ENCODE measurements around the gene ARMC7.
"Not testable (repeated sequence)": the region's sequence is repeated elsewhere in the genome, so short reads cannot be mapped to it uniquely, and the experiment has no call there.

ARMC7 gene

DNA sequence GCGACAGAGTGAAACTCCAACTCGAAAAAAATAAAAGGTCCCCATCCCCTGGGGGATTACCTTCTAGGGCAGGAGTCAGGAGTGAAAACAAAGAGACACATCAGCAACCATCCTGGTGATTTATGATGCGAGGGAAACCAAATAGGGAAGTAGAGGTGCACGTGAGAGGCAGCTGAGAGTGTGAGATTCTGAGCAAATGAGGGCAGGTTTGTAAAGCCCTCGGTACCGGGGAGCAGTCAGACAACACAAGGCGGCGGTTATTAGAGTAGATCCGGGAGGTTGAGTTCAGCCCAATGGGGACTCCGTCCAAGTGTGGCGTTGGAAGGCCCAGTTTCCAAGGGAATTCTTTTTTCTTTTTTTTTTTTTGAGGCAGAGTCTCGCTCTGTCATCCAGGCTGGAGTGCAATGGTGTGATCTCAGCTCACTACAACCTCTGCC is 7.4 kb upstream of the ARMC7 start:
- no peak for DNase-seq (ENCODE audit: low read depth in 3 of 3)

DNA sequence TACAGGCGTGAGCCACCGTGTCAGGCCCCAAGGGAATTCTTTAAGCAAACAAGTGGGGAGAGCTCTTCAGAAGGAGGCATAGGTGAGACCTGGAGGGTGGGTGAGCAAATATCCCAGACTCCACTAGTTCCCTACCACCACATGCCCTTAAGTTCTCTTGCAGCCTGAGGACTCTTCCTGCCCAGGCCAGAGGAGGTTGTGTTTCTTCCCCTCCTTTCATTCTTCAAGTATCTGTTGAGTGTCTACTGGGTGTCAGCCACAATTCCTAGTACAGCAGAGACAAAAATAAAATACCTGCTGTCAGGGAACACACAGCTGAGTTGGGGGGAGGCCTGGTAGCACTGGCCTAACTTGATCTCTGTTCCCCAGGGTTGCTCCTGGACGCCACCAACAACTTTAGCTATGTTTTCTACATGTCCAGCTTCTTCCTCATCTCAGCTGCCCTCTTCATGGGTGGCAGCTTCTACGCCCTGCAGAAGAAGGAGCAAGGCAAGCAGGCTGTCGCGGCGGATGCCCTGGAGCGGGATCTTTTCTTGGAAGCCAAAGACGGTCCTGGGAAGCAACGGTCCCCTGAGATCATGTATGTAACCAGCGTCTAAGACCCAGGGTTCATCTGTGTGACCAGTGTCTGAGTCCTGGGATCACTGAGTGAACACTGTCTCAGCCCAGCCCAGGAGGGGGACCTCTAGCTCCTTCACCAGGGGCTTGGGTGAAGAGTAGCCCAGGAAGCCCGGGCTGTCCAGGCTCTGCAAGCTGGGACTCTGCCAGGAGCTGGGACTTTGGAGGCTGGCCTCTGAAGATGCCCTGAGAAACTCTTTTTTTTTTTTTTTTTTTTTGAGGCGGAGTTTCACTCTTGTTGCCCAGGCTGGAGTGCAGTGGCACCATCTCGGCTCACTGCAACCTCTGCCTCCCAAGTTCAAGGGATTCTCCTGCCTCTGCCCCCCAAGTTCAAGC is 5.9 kb upstream of the ARMC7 start:
- DNase-seq (ENCODE audit: low read depth in 3 of 3) = no peak

DNA sequence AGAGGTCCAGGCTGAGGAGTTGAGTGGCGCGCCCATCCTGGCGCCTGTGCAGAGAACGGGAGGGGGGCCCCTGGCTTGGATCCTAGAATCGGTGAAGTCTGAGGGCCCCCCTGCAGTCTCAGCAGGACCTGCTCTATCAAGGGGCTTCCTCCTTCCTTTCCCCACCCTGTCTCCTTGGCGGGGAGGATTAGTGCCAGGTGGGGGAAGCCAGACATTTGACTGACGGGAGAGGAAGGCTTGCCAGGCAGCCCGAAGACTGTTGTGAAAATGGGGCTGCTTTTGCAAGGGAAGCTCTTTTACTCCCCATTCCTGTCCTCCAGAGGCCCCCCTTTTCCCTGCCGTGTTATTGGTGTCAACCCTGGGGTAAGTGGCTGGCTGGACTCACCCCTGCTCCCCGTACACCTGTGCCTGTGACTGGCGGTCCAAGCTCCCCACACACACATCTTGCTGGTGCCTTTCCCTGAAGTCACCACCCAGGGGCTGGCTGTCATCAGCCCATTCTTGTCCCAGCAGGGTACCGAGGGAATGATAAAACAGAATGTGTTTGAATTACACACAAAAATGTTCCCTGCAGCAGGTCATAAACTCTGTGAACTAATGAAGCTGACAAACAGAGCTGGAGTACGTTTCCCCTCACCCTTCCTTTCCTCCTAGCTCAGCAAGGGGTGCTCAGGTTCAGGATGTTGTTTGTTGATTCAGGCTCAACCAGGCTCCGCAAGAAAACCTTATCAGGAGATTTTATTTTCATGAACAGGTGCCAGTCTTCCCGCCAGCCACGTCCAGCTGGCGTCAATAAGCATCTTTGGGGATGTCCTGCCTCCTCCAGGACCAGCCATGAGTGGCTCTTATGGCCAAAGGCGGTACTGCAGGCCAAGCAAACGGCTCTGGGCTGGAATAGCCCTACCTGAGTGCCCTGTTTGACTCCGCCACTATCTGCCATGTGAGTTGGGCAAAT is 4.4 kb upstream of the ARMC7 start:
- peak in 1 of 3 experiments; percentile 22 for DNase-seq (ENCODE audit: low read depth in 3 of 3)

DNA sequence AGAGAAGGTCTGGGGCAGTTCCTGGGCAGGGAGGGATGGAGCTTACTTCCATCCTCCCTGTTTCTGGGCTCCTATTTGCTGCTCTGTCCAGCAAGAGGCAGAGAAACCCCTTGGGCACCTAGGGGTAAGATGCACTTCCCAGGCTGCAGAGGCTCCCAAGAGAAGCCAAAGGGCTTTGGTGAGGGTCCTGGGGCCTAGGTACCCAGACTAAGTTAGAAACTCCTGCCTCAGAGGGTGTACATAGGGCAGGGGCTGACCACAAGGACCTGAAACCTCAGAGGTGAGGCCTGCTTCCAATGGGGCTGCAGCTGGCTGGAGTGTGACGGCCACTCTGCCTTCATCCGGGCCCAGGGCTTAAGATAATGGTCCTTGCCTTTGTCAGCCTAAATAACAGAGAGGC is 1.6 kb upstream of the ARMC7 start:
- DNase-seq (ENCODE audit: low read depth in 3 of 3) = no peak

DNA sequence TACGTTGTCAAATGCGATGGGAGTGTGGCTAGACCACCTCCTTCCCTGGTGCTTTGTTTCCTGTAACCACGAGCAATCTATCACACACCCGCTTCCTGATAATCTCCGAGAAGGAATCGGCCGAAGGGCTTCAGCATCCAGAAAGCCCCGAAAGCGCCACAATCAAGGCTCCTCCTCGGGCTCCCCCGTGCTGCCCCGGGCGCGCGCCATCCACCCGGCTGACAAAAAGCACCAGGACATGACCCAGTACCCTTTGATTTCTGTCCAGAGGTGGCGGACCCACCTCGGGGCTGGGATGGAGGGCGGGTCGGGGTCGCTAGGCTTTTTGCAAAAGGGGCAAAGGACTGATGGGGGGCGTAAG is 743 bp upstream of the ARMC7 start:
- no peak for DNase-seq (ENCODE audit: low read depth in 3 of 3)

DNA sequence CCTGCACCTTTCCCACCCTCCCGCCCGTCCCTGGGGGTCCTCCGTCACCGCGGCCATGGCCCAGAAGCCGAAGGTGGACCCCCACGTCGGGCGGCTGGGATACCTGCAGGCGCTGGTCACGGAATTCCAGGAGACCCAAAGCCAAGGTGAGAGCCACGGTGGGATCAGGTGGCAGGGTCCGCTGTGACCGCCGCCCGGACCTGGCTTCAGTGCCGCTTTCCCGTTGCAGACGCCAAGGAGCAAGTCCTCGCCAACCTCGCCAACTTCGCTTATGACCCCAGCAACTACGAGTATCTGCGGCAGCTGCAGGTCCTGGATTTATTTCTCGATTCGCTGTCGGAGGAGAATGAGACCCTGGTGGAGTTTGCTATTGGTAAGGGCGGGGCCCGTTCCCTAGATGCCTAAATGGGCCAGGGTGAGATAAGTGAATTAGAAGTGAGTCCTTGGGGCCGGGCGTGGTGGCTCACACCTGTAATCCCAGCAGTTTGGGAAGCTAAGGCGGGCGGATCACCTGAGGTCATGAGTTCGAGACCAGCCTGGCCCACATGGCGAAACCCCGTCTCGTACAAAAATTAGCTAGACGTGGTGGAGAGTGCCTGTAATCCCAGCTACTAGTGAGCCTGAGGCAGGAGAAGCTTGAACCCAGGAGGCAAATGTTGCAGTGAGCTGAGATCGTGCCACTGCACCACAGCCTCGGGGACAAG is 617 bp downstream of the ARMC7 start:
- DNase-seq (ENCODE audit: low read depth in 3 of 3) = peak in 1 of 3 experiments; percentile 18

DNA sequence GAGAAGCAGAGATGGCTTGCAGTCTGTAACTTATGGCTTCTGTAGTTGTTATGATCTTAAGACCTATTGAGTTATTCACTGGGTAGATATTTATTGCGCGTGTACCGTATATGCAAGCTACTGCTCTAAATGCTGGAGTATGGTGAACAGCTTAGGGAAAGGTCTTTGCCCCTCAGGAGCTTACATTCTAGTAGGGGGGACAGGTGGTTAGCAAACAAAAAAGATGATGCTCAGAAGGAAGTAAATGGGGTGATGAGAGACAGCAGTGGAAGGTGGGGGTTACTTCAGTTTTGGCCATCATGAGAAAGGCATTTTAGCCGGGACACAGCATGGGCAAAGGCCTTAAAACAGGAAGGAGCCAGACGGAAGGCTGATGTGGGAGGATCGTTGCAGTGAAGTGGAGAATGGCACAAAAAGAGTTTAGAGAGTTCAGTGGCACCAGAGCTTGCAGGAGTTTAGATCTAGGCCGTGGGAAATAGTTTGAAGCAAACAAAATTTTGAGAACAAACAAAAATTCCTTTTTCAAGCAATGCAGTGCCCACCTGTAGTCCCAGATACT is 2.1 kb downstream of the ARMC7 start:
- no peak for DNase-seq (ENCODE audit: low read depth in 3 of 3)

DNA sequence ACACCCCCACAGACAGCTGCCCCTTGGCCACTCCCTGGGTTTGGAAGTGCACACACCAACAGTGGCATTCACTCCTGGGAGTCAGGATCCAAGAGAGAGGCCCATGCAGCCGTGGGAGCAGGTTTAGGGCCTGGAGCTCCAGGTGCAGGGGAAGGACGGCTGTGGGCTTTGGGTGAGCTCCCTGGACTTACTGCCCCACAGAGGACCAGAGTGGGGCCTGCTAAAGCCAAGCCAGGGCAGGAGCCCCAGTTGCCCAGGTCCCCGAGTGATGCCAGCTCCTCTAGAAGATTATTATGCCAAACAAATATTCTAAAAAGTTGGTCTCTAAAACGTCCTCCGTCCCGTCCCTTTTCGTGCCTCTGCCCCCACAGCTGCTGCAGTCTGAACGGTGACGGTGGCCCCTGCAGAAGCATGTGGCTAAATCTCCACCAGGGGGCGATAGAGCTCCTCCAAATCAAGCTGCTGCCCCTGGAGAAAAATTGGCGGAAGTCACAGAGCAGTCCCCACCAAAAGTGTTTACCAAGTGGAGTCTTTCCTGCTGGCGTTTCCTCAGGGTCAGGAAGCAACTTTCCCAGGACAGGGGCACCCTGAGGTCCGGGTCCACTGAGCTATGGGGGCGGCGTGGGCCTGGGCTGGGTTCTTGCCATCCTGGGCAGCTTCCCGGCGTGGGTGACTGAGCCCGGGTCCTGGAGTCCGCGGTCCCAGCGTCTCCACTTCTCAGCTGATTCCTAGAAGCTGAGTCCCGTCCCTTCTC is 4.2 kb downstream of the ARMC7 start:
- DNase-seq (ENCODE audit: low read depth in 3 of 3) = peak; percentile 82 to 88 (median 87)

DNA sequence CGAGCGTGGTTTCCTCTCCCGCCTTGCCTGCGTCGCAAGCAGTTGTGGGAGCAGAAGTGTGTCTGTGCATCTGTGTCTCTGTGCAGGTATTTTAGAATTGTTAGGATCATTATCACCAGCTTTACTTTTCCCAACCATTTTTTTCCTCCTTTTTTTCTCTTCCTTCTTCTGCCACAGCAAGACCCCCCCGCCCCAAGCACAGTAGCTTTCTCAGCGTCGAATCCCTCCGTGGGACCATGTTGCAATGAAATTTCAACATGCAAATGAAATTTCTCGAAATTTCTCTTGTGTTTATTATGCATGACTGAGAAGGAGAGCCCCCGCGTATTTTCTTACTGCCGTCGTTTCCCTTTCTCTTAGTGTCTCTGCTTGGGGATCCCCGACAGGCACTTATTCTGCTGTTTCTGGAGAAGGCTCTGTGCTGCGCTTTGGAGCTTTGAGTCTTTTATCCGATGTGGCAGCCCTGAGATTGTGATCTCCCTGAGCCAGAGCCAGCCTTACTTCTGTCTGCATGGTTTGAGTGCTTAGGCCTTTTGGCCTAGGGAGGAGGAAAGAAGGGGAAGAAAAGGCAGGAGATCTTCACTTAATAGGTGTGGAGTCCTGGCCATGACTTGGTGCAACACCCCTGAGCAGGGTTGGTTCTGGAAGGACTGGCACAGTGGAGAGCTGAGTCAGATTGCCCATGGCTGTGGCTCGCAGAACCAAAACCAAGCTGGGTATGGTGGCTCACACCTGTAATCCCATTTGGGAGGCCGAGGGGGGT is 5.0 kb downstream of the ARMC7 start:
- peak in 1 of 3 experiments; percentile 18 for DNase-seq (ENCODE audit: low read depth in 3 of 3)

DNA sequence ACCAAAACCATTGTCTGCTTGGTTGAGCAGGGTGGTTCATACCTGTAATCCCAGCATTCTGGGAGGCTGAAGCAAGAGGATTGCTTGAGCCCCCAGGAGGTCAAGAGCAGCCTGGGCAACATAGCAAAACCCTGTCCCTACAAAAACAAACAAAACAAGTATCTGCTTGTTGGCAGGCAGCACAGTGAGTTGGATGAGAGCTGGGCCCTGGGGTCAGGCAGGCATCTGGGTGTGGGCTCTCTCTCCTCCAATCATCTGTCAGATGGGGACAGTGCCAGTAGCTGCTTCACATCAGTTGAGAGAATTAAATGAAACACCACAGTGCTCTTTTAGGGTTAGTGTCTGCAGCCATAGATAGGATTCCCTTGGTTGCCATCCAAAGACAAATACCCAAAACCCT is 5.8 kb downstream of the ARMC7 start:
- DNase-seq (ENCODE audit: low read depth in 3 of 3) = no peak

DNA sequence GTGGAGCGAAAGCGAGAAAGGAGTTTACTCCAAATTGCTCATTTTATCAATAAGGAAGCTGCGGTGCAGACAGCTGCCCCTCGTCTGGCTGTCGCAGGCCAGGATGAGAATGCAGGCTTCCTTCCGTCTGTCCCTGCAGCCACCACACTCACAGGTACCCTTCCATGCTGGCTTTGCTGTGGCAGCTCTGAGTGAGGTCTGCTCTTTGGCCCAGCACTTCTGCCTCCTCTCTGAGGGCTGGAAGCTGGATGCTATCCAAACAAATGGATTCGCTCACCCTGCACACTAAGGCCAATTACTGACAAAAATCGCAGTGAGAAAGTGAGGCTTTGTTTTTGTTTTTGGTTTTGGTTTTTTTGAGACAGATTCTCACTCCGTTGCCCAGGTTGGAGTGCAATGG is 7.0 kb downstream of the ARMC7 start:
- no peak for DNase-seq (ENCODE audit: low read depth in 3 of 3)

DNA sequence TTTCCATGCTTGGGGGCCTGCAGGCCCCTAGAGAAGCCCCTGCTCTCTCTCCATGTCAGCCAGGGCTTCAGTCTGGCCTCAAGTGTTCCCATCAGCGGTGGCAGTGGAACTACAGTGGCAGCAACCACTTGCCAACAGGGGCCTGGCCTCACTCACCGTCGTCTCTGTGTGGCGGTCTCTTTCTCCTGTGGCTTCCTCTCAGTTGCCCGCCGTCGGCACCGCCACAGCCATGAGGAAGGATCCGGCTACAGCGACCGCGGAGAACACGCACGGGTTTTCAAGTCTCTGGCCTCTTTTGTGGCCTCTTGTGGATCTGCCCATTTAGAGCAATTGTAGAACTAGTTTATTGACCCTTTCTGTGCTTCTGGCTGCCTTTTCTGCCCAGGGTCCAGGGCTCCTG is 8.5 kb downstream of the ARMC7 start:
- DNase-seq (ENCODE audit: low read depth in 3 of 3) = no peak

DNA sequence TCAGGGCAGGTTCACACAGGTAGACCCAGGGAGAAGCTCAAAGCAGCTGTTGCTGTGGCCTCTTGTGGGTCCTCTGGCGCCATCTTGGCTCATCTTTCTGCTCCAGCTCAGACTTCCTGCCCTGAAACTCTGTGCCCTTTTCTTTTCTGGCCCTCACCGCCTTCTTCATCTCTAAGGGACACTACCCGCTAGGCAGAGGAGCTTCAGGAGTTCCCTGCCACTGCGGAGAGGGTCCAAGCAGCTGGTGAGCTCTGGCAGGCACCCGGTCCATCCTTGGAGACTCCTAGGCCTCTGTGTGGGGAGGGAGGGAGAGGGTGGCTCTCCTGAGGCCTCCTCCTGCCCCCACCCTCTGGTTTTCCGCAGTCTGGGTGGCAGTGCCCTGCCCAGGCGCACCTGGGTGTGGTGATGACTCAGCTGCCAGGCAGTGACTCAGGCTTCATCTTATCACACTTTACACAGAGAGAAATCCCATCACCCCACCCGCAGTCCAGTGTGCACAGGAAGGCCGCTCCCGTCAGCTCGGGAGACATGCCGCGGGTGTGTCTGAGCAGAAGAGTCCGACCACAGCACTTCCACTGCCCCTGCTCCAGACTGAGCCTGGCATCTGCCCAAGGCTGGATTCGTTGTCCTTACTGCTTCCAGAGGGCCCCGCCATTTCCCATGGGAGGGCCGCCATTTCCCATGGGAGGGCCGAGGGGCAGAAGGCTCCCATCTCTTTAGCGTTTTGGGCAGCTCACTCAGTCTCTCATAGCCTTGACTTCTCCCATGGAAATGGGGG is 14.5 kb downstream of the ARMC7 start:
- DNase-seq (ENCODE audit: low read depth in 3 of 3) = peak; percentile 29 to 66 (median 48)

DNA sequence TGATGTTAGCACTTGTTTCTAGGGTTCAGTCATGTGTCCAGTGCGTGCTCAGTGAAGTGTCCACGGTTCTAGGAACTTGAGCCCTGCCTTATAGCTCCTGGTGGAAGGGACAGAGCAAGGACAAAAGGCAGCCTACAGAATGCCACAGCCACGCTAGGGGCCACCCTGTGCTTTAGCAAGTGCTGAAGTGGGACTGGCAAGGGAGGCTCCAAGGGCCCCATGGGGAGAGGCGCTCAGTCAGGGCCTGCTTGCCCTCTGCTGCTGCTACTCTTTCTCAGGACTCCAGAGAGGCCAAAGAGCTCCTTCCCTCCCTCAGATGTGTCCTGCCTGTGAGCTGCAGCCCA is 15.0 kb downstream of the ARMC7 start:
- DNase-seq (ENCODE audit: low read depth in 3 of 3) = no peak

DNA sequence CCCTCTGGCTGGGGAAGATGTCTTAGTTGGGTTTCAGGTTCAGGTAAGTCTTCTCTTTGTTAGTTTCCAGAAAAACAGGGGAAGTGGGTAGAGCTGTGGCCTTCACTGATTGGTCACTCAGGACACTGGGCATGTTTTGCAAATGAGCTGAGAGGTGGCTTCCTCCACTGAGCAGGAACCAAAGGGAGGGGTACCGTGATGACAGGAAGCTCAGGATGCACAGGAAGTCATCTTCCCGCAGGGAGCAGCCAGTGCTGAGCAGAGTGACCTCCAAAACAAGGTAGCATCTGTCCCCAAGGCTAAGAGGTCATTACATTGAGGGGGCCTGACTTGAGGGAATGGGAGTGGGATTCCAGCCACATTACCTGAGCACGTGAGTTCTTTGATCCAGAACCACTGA is 16.2 kb downstream of the ARMC7 start:
- no peak for DNase-seq (ENCODE audit: low read depth in 3 of 3)

DNA sequence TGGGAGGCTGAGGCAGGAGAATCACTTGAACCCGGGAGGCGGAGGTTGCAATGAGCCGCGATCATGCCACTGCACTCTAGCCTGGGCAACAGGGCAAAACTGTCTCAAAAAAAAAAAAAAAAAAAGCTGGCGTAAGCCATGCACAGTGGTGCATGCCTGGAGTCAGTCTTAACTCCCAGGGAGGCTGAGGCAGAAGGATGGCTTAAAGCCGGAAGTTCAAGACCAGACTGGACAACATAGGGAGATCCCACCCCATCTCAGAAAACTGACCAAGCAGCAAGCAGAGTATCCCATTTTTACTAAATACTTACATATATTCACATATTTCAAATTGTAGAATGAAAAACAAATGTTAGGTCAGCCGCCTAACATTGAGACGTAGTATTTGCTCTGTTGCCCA is 17.2 kb downstream of the ARMC7 start:
- no peak for DNase-seq (ENCODE audit: low read depth in 3 of 3)

DNA sequence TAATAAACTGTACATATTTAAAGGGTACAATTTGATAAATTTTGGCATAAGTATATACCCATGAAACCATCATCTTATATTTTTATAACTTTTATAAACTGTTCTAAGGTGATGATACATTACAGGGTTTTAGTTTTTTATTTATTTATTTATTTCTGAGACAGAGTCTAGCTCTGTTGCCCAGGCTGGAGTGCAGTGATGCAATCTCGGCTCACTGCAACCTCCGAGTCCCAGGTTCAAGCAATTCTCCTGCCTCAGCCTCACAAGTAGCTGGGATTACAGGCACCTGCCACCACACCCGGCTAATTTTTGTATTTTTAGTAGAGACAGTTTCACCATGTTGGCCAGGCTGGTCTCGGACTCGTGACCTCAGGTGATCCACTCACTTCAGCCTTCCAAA is 18.2 kb downstream of the ARMC7 start:
- not testable (repeated sequence) for DNase-seq (ENCODE audit: low read depth in 3 of 3)

DNA sequence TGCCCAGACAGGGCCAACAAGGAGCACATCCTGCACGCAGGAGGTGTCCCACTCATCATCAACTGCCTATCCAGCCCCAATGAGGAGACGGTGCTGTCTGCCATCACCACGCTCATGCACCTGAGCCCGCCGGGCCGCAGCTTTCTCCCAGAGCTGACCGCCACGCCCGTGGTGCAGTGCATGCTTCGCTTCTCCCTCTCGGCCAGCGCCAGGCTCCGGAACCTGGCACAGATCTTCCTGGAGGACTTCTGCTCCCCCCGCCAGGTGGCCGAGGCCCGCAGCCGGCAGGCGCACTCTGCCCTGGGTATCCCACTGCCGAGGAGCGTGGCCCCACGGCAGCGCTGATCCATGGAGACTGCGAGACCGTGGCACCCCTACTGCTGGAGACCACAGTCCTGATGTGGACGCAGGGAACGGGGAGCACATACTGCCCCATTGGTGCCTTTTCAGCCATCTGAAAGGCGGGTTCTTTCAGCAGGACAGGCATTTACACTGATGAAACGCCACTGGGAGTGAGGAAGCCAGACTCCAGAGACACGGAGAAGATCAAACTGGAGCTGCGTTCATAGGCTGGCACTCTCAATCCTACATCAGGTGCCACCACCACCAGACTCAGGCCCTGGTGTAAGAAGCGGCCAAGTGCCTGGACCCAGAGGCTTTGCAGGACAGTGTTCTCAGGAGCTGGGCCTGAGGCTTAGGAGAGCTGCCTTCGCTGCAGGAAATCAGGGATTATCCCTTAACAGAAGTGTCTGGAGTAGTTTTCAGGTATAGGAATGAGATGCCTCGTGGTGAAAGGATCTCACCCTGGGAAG is 19.1 kb downstream of the ARMC7 start:
- DNase-seq (ENCODE audit: low read depth in 3 of 3) = no peak

DNA sequence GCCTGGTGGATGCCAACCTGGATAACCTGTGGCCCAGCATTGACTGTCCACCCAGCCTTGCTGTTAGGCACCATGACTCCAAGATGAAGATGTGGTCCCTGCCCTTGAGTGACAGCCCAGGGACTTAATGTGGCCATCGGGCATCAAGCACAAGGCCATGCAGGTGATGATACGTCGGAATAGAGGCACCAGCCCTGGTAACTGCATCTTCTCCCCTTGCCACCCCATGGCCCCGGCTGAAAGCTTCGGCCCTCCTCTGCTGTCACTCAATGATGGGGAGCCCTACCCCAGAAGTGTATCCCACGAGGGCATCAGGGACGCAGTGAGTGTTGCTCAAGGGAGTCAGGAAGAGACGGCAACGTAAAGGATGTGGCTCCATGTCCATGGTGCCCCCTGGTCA is 19.8 kb downstream of the ARMC7 start:
- no peak for DNase-seq (ENCODE audit: low read depth in 3 of 3)

All from stimulated activated CD4-positive, alpha-beta T cell treated with anti-CD3 and anti-CD28 coated beads, TNF-alpha, amount 100 ng/mL, for 24 hours (primary cell).